Erythroblast (primary cell): ENCODE measurements around the gene GGCT.
"Not testable (repeated sequence)": the region's sequence is repeated elsewhere in the genome, so short reads cannot be mapped to it uniquely, and the experiment has no call there.

Experiments
- GATA1 ChIP-seq: IDR thresholded peaks from 2 replicates; pipeline ENCODE4 v1.6.1; 2011; ENCODE audit warnings: low read depth, mild to moderate bottlenecking, control low read depth, low read length, moderate library complexity
- POLR2A ChIP-seq: IDR thresholded peaks from 2 replicates; pipeline ENCODE4 v1.6.1; 2011; ENCODE audit warnings: mild to moderate bottlenecking, low read length

DNA sequence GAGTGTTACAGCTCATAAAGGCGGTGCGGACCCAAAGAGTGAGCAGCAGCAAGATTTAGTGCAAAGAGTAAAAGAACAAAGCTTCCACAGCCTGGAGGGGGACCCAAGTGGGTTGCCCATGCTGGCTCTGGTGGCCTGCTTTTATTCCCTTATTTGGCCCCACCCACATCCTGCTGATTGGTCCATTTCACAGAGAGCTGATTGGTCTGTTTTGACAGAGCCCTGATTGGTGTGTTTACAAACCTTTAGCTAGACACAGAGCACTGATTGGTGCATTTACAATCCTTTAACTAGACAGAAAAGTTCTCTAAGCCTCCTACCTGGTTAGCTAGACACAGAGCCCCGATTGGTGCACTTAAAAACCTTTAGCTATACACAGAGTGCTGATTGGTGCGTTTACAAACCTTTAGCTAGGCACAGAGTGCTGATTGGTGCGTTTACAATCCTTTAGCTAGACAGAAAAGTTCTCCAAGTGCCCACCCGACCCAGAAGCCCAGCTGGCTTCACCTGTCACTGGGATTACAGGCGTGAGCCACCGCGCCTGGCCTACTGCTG lies 2.8 kb upstream of the GGCT start:
- not testable (repeated sequence) for TF ChIP-seq POLR2A, GATA1
